ENCODE measurements around the gene FHL2. TPM values are rescaled to one million over a fixed set of nuclear protein-coding genes. Genes with fewer than 3 reads are reported as not detected.

Gene FHL2
- total RNA-seq, 1 experiment from 2014 or later: 45.4 TPM

DNA sequence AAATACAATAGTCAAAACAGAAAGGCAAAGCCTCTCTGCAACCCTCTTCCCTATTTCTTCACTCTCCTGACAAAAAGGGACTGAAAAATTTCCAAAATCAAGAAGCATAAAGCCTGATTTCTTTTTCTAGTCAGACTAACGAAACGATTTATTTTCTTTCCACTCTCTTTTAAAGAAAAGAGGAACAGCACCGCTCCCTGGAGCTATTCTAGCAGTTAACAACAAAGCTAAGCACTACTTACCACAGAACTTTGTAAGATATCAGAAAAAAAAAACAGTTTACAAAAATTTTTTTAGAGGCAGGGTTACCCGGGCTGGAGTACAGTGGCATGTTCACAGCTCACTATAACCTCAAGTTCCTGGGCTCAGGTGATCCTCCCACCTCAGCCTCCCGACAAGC, 14.4 kb upstream of the FHL2 start:
- TF ChIP-seq, protein P1, sequence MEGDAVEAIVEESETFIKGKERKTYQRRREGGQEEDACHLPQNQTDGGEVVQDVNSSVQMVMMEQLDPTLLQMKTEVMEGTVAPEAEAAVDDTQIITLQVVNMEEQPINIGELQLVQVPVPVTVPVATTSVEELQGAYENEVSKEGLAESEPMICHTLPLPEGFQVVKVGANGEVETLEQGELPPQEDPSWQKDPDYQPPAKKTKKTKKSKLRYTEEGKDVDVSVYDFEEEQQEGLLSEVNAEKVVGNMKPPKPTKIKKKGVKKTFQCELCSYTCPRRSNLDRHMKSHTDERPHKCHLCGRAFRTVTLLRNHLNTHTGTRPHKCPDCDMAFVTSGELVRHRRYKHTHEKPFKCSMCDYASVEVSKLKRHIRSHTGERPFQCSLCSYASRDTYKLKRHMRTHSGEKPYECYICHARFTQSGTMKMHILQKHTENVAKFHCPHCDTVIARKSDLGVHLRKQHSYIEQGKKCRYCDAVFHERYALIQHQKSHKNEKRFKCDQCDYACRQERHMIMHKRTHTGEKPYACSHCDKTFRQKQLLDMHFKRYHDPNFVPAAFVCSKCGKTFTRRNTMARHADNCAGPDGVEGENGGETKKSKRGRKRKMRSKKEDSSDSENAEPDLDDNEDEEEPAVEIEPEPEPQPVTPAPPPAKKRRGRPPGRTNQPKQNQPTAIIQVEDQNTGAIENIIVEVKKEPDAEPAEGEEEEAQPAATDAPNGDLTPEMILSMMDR (IDR thresholded peaks at IDR 0.05; ENCODE audit: insufficient read depth in 1 of 2, low read depth in 1 of 2, low read length in 1 of 2, severe bottlenecking in 1 of 2, unreplicated experiment in 1 of 2): no peak
- peaks cover 6% of the 10 kb centered on the region for H3K27me3 Mint-ChIP-seq (ENCODE audit: insufficient read depth, unreplicated experiment)
- H3K4me3 Mint-ChIP-seq (ENCODE audit: unreplicated experiment): no peak overlapping the region
- Histone ChIP-seq H3K4me3 (ENCODE audit: low read depth, low read length) (no peak overlapping the region), H3K27me3 (replicated peaks; ENCODE audit: control insufficient read depth, insufficient read depth, low read length) (no peaks in the 10 kb centered on the region), H3K9me3 (no peaks in the 10 kb centered on the region), H3K4me1 (peaks cover 6% of the 10 kb centered on the region; the same call in 1 of the 2 replicates), H3K36me3 (ENCODE audit: control insufficient read depth, insufficient read depth, low read length) (no peaks in the 10 kb centered on the region)
- no peak for DNase-seq
- peaks cover 12% of the 10 kb centered on the region for H3K4me1 Mint-ChIP-seq (ENCODE audit: low read depth, unreplicated experiment)
- BruUV-seq (replicated peaks): no TSS peak
- CTCF ChIA-PET: no interaction called here
- no peak overlapping the region for H3K27ac Mint-ChIP-seq (ENCODE audit: unreplicated experiment)
- intact Hi-C loops (cut with micrococcal nuclease; ENCODE audit: unreplicated experiment): no loop called here
- H3K9me3 Mint-ChIP-seq (ENCODE audit: unreplicated experiment): peaks cover 11% of the 10 kb centered on the region
- no peaks in the 10 kb centered on the region for H3K36me3 Mint-ChIP-seq (ENCODE audit: insufficient read depth, unreplicated experiment)
- POLR2A ChIA-PET: no interaction called here

DNA sequence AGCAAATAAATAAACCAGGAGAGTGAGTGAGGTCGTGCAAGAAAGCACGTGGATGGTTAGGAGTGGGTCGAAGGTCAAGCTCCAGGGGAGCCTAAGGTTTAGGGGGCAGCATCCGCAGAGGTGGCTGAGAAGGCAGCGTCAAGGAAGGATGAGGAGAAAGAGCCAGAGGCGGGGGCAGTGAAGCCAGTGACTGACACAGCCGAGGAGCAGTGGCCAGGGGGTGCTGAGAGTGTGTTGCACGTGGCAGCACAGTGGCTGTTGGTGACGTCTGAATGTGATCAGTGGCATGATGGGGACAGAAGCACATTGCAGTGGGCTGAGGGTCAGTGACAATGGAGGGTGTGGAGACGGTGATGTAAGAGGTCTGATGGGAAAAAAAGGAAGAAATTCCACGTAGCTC, 13.7 kb upstream of the FHL2 start:
- H3K36me3 ChIP-seq (ENCODE audit: control insufficient read depth, insufficient read depth, low read length): no peaks in the 10 kb centered on the region
- H3K4me1 ChIP-seq: peaks cover 6% of the 10 kb centered on the region; the same call in 1 of the 2 replicates
- H3K4me3 ChIP-seq (ENCODE audit: low read depth, low read length): no peak overlapping the region
- Mint-ChIP-seq H3K4me3 (ENCODE audit: unreplicated experiment) (no peak overlapping the region), H3K27me3 (ENCODE audit: insufficient read depth, unreplicated experiment) (peaks cover 6% of the 10 kb centered on the region), H3K9me3 (ENCODE audit: unreplicated experiment) (peaks cover 11% of the 10 kb centered on the region), H3K27ac (ENCODE audit: unreplicated experiment) (no peak overlapping the region), H3K36me3 (ENCODE audit: insufficient read depth, unreplicated experiment) (no peaks in the 10 kb centered on the region), H3K4me1 (ENCODE audit: low read depth, unreplicated experiment) (peaks cover 12% of the 10 kb centered on the region)
- no TSS peak for BruUV-seq (replicated peaks)
- no peak for DNase-seq
- TF ChIP-seq, protein P1 (IDR thresholded peaks at IDR 0.05; ENCODE audit: insufficient read depth in 1 of 2, low read depth in 1 of 2, low read length in 1 of 2, severe bottlenecking in 1 of 2, unreplicated experiment in 1 of 2): no peak
- H3K9me3 ChIP-seq: no peaks in the 10 kb centered on the region
- intact Hi-C loops (cut with micrococcal nuclease; ENCODE audit: unreplicated experiment): no loop called here
- ChIA-PET CTCF (no interaction called here), POLR2A (no interaction called here)
- no peaks in the 10 kb centered on the region for H3K27me3 ChIP-seq (replicated peaks; ENCODE audit: control insufficient read depth, insufficient read depth, low read length)

DNA sequence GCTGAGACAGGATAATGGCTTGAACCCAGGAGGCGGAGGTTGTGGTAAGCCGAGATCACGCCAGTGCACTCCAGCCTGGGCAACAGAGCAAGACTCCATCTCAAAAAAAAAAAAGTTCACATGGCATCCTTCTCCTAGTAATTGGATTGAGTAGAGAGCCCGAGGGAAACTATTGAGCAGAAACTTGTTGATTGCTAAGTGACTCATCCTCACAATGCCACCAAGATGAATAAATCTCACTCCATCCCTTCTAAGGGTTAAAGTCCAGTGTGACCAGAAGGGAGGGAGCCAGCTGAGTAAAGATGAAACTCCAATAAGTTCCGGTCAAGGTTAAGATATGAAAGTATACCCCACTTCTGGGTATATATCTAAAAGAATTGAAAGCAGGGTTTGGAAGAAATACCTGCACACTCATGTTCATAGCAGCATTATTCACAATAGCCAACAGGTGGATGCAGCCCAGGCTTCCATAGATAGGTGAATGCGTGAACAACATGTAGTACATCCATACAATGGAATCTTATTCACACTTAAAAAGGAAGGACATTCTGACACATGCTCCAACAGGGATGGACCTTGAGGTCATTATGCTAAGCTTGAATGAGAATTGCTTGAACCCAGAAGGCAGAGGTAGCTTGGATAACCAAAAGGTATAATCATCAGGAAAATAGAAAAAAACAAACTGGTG, 13.0 kb upstream of the FHL2 start:
- H3K9me3 Mint-ChIP-seq (ENCODE audit: unreplicated experiment): peaks cover 11% of the 10 kb centered on the region
- no peaks in the 10 kb centered on the region for H3K36me3 Mint-ChIP-seq (ENCODE audit: insufficient read depth, unreplicated experiment)
- BruUV-seq (replicated peaks): no TSS peak
- CTCF ChIA-PET: no interaction called here
- H3K4me3 ChIP-seq (ENCODE audit: low read depth, low read length): no peak overlapping the region
- no peaks in the 10 kb centered on the region for H3K9me3 ChIP-seq
- no peak overlapping the region for H3K27ac Mint-ChIP-seq (ENCODE audit: unreplicated experiment)
- no peaks in the 10 kb centered on the region for H3K36me3 ChIP-seq (ENCODE audit: control insufficient read depth, insufficient read depth, low read length)
- POLR2A ChIA-PET: no interaction called here
- H3K4me1 Mint-ChIP-seq (ENCODE audit: low read depth, unreplicated experiment): peaks cover 12% of the 10 kb centered on the region
- TF ChIP-seq, protein P1 (IDR thresholded peaks at IDR 0.05; ENCODE audit: insufficient read depth in 1 of 2, low read depth in 1 of 2, low read length in 1 of 2, severe bottlenecking in 1 of 2, unreplicated experiment in 1 of 2): no peak
- no peak overlapping the region for H3K4me3 Mint-ChIP-seq (ENCODE audit: unreplicated experiment)
- intact Hi-C loops (cut with micrococcal nuclease; ENCODE audit: unreplicated experiment): no loop called here
- peaks cover 6% of the 10 kb centered on the region; the same call in 1 of the 2 replicates for H3K4me1 ChIP-seq
- no peak for DNase-seq
- H3K27me3 ChIP-seq (replicated peaks; ENCODE audit: control insufficient read depth, insufficient read depth, low read length): no peaks in the 10 kb centered on the region
- peaks cover 6% of the 10 kb centered on the region for H3K27me3 Mint-ChIP-seq (ENCODE audit: insufficient read depth, unreplicated experiment)

Data from Caco-2 (cell line).